BJ (cell line): ENCODE results near the gene TGFBR3L. TPM values are rescaled to one million over a fixed set of nuclear protein-coding genes. Genes with fewer than 3 reads are reported as not detected.
"Not testable (repeated sequence)": the region's sequence is repeated elsewhere in the genome, so short reads cannot be mapped to it uniquely, and the experiment has no call there.

Source experiments
- CTCF ChIA-PET: fragments of 350-600 bp; formaldehyde crosslinking; extraction: SDS; loops from one replicate; lab custom pipeline; 2021; ENCODE audit warnings: antibody characterized with exemption, inconsistent platforms; lab: Yijun Ruan, JAX
- POLR2A ChIA-PET: fragments of 300-600 bp; sonication (Branson Sonifier 250); formaldehyde crosslinking; extraction: SDS; loops from one replicate; lab custom pipeline; 2021; ENCODE audit warnings: antibody characterized with exemption; lab: Charles Lee
- DNase-seq: peaks from one replicate; pipeline ENCODE4 v3.0.0-alpha.2; 2011; ENCODE audit warnings: low read depth
- H3K27me3 ChIP-seq: 2 replicates; pipeline ENCODE4 v1.6.0; 2011; ENCODE audit warnings: low read length; ENCODE audit not compliant: control insufficient read depth, insufficient read depth
- H3K36me3 ChIP-seq: 2 replicates; pipeline ENCODE4 v1.5.1; 2011; ENCODE audit warnings: low read length; ENCODE audit not compliant: control insufficient read depth, insufficient read depth
- H3K4me3 ChIP-seq: 2 replicates; pipeline ENCODE4 v1.5.1; 2011; ENCODE audit warnings: low read depth, mild to moderate bottlenecking, control low read depth, low read length
- CTCF ChIP-seq: IDR thresholded peaks from 2 replicates; pipeline ENCODE4 v1.5.1; 2011; ENCODE audit warnings: low read depth, mild to moderate bottlenecking, control low read depth, inconsistent platforms, low read length, moderate library complexity; ENCODE audit not compliant: insufficient read depth
- polyA plus RNA-seq: library from polyadenylated mRNA; depleted of rRNA; stranded (reverse); fragments of >200 nt; gene quantifications from 2 replicates; pipeline ENCODE4 v1.2.3, GENCODE V29; 2011

TGFBR3L gene
- polyA plus RNA-seq, 1 experiment, result 0.50 TPM

- no peak for TF ChIP-seq CTCF
- ChIA-PET CTCF (interaction anchor here (1.0 to 5.8 kb wide), 3 partner anchors 15 to 35 kb away, joined by 4 to 24 read pairs (median 5); partner anchors contain the start of gene MAP2K7), POLR2A (interaction anchor here (0.6 kb wide), 1 partner anchor 19 kb away, joined by 4 read pairs; no protein-coding TSS in a partner anchor)
- H3K4me3 ChIP-seq, result peak within 1 kb of the TSS; percentile 88
- H3K36me3 ChIP-seq, result no peaks in the 10 kb centered on the region
- no peak for DNase-seq
- no peaks in the 10 kb centered on the region for H3K27me3 ChIP-seq
Observed at GRCh38 chr19:7888145-7888825, 26.3 kb upstream of the TGFBR3L start, which contains the start of gene LRRC8E. Gene LRRC8E (plus strand): TSS chr19:7888510. CDS start chr19:7895604, 7,094 bp downstream.

- POLR2A ChIA-PET, result no interaction called here
- Histone ChIP-seq H3K4me3 (peak overlapping the region; percentile 88), H3K36me3 (no peaks in the 10 kb centered on the region), H3K27me3 (no peaks in the 10 kb centered on the region)
- CTCF ChIA-PET, result interaction anchor here (1.0 kb wide), 1 partner anchor 35 kb away, joined by 4 read pairs; no protein-coding TSS in a partner anchor
- no peak for DNase-seq
- TF ChIP-seq CTCF, result no peak
Observed at GRCh38 chr19:7888826-7889217, 25.8 kb upstream of the TGFBR3L start.

GRCh38 chr19:7893362-7894101 lies 21.1 kb upstream of the TGFBR3L start:
- POLR2A ChIA-PET, DNase-seq: not testable (repeated sequence)

GRCh38 chr19:7894612-7895309 lies 19.9 kb upstream of the TGFBR3L start:
- H3K27me3 ChIP-seq, result no peaks in the 10 kb centered on the region
- no peaks in the 10 kb centered on the region; the same call in 1 of the 2 replicates for H3K36me3 ChIP-seq
- TF ChIP-seq CTCF, result no peak
- ChIA-PET CTCF (interaction anchor here (1.1 to 1.8 kb wide), 2 partner anchors 9 to 26 kb away, joined by 3 to 8 read pairs; partner anchors contain the start of gene MAP2K7), POLR2A (no interaction called here)
- no peak overlapping the region for H3K4me3 ChIP-seq
- no peak for DNase-seq

More at GRCh38 chr19:7893362-7894101, 21.1 kb upstream of the TGFBR3L start:
- not testable (repeated sequence) for H3K27me3 ChIP-seq, H3K4me3 ChIP-seq, H3K36me3 ChIP-seq
- CTCF ChIA-PET, result interaction anchor here (1.8 kb wide), 1 partner anchor 25 kb away, joined by 8 read pairs; no protein-coding TSS in a partner anchor

GRCh38 chr19:7895565-7895964 lies 19.1 kb upstream of the TGFBR3L start:
- DNase-seq, result no peak
- no peak for TF ChIP-seq CTCF
- Histone ChIP-seq H3K36me3 (peaks cover 4% of the 10 kb centered on the region), H3K4me3 (no peak overlapping the region), H3K27me3 (no peaks in the 10 kb centered on the region)
- ChIA-PET CTCF (no interaction called here), POLR2A (no interaction called here)
